Spleen (tissue), 7 donors: ENCODE data around the gene SYCP1.

Source experiments
- CTCF ChIP-seq, 11 experiments: fragments of 200-600 bp in 7 of 11; fragments of 450-650 bp in 4 of 11; sonication (generic) in 4 of 11; IDR thresholded peaks in 8 of 11; conservative IDR thresholded peaks in 3 of 11; 1 replicate in 7 of 11; 2 replicates in 4 of 11; pipeline versions ENCODE4 v1.4.0 to v1.8.0; 2016 to 2021; ENCODE audit warnings: antibody characterized with exemption in 11 of 11, inconsistent platforms in 4 of 11, mild to moderate bottlenecking in 1 of 11
- POLR2AphosphoS5 ChIP-seq, 3 donors: sonication (generic); formaldehyde crosslinking; IDR thresholded peaks; one replicate each; pipeline ENCODE4 v1.5.1; 2017; ENCODE audit warnings: antibody characterized with exemption in 3 of 3
- donor health status: DM: no; HTN: no; CAD: no; lungs with moderate emphysema.
- donor health status: DM: no; HTN: no; CAD: no.
- donor health status: DM: no; HTN: no; CAD: no.

- TF ChIP-seq POLR2AphosphoS5 (IDR thresholded peaks at IDR 0.05) (no peak), CTCF (IDR thresholded peaks at IDR 0.05 in 8 of 11, conservative IDR thresholded peaks at IDR 0.05 in 3 of 11) (no peak)
These were observed 34.3 kb upstream of the SYCP1 start for GRCh38 chr1:114820392-114820791.
